HG03575 (cell line): ENCODE measurements around the gene USP11.

Source experiments
- ATAC-seq: cut with Tn5 transposase; IDR thresholded peaks from one replicate; pipeline ENCODE4 v1.9.1; 2021; ENCODE audit not compliant: unreplicated experiment, insufficient number of reproducible peaks, low FRiP score; ENCODE audit errors: extremely low read depth

Gene USP11

DNA sequence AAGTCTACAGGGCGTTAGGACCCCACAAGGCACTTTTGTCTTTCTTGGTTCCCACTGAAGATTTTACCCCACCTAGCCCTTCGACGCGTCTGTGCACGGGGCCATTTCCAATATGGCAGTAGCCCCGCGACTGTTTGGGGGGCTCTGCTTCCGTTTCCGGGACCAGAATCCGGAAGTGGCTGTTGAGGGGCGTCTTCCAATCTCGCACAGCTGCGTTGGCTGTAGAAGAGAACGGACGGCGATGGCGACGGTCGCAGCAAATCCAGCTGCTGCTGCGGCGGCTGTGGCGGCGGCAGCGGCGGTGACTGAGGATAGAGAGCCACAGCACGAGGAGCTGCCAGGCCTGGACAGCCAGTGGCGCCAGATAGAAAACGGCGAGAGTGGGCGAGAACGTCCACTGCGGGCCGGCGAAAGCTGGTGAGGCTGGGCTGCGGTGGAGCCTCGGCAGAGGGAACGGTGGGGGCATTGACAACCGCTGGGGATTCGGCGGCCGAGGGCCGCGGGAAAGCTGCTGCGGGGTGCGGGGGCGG, at the start of gene USP11:
Gene USP11, plus strand, starts transcription at position 207 of the 530 bp plus-strand sequence. Its CDS starts 35 bp downstream, at position 242.
- no peak for ATAC-seq

DNA sequence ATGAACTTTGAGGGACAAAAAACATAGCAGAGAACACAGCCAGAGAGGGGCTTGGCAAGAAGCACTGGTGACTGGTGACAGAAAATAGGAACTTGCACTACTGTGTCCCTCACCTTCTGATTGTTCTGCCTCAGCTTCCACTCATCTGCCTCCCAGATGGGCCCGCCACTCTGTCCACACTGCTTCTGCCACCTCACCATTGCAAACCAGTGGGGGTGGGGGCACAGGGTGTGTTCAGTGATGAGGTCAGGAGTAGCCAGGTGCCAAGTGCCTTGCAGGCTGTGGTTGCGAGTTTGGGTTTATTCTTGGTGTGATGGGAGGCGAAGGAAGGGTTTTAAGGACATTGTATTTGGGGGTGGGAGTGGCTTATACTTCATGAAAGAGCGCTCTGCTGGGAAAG, 48.3 kb upstream of the USP11 start:
- ATAC-seq = no peak

DNA sequence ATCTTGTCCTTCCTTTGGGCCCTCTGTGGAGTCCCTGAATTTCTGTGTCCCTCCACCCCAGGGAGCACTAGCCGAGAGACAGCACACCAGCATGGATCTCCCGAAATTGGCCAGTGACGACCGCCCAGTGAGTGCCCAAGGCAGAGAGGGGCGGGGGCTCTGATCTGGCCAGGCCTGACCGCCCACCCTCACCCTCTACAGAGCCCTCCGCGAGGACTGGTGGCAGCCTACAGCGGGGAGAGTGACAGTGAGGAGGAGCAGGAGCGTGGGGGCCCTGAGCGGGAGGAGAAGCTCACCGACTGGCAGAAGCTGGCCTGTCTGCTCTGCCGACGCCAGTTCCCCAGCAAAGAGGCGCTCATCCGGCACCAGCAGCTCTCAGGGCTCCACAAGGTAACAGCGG, 47.6 kb upstream of the USP11 start:
- no peak for ATAC-seq

DNA sequence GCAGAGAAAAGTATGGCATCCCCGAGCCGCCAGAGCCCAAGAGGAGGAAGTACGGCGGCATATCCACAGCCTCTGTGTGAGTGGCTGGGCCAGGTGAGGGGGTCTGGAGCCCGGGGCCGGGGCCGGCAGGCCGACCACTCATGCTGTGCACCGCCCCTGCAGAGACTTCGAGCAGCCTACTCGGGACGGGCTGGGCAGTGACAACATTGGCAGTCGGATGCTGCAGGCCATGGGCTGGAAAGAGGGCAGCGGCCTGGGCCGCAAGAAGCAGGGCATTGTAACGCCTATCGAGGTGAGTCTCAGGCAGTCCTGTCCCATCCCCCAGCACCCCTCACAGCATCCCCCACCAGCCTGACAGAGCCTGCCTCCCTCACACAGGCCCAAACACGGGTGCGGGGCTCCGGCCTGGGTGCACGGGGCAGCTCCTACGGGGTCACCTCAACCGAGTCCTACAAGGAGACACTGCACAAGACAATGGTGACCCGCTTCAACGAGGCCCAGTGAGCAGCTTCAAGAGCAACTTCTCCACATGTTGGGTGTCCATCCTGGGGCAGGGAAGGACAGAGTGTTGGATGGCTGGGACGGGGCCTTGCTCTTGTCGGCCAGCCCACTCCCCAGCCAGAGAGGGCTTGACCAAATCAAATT, 46.6 kb upstream of the USP11 start:
- ATAC-seq = no peak

GRCh38 chrX:47187106-47187677, 45.6 kb upstream of the USP11 start:
- no peak for ATAC-seq

- no peak for ATAC-seq
Observed at GRCh38 chrX:47189906-47190305, 42.9 kb upstream of the USP11 start.

DNA sequence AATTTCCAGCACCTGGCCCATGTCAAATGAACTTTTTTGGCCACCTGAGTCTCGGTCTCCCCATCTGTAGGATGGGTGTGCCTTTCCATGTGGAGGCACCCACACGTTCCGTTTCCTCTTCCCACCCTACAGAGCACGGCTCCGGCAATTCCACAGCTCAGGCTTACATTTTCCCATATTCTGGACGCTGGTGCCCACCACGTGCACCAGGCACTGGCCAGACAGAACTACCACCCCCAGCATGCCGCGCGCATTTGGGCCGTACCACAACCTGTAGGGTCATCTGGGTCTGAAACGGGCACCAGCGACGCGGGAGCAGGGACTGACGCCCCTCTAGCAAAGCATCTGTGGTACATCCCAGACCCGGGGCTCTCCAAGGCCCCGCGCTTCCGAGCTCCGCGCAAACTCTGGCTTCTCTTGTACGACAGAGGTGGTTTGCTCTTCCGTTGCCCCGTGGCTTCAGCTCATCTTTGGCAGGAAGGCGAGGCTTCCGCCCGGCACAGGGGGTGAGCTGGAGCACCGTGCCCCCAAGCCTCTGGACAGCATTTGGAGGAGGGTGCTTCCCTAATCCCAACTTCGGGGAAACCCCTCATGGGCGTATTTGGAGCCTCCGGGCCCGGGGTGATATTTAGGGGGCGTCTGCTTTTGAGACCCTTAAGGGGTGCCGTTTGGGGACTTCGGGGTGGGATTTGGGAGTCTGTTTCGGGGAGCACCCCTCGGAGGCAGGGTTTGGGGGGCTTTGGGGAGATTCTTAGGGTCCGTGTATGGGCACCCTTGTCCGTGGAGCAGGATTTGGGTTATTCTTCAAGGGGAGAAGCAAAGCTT, 42.2 kb upstream of the USP11 start:
- ATAC-seq = no peak

DNA sequence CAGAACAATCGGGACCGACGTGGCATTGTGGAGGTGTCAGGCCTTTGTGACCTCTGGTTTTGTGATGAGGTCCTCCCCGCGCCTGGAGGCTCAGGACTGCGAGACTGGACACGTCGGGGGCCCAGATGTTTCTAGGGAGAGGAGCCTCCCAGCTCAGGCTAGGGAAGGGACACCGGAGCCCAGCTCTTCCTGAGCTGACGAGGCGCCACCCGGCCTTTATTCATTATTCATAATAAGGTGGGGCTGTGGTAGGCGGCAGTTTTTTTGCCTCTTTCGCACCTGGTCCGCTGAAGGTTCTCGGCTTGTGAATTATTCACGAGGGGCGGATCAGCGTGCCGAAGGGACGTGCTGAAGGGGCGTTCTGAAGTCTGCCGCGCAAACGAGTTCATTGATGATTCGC, 41.5 kb upstream of the USP11 start:
- no peak for ATAC-seq

- no peak for ATAC-seq
Observed at GRCh38 chrX:47191806-47192401, 40.9 kb upstream of the USP11 start.

DNA sequence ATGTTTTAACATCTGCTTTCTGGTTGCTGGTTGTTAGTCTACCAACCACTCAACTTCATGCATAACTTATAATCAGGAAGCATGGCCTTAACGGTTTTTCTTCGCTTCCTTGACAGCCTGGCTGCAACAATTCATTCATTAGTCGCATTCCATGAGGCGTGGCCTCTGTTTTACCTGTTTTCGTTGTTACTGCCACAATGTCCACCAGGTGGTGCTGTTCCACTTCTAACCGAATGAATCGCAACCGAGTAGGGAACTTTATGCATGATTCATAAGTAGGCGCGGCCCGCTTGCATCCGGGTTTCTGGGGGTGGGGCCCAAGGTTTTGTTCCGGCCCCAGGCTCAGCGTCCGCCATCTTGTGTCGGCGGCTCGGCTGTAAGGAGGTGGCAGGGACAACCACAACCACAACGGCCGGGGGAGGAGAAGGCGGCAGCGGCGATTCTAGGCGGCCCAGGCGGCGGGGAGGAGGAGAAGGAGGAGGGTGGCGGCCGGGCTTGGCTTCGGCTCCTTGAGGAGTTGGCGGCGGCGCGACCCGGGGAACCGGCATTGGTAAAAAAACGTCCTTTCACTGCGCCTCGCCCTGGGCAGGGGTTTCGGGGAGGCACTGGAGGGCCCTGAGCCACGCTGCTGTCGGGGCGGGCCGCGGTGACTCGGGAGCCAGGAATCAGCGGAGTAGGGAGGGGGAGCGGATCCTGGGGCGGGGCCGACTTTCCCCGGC, 39.2 kb upstream of the USP11 start, which contains the start of gene UBA1:
Gene UBA1, plus strand, starts transcription at position 355 of the 719 bp plus-strand sequence. CDS start 4,974 bp downstream, outside the sequence.
- ATAC-seq = peak; percentile 82

- ATAC-seq = no peak
Observed at GRCh38 chrX:47194194-47194787, 38.5 kb upstream of the USP11 start.

- ATAC-seq = no peak
Observed at GRCh38 chrX:47196098-47196497, 36.7 kb upstream of the USP11 start.

DNA sequence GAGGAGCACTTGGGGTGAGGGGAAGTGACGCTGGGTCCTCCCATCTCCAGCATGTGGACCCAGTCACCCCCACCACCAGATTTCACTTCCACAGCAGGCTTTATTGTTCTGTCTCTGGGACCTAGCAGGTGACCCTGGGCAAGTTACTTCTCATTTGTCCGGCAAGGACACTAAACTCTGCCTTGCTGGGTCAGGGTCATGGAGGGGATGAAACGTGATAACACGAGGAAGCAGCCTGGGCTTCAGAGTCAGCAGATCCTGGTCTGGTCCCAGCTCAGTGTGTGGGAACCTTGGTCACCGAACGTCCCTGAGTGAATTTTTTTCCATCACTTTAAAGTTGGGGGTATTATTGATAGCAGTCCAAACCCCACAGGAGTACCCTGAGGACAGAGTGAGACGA, 35.3 kb upstream of the USP11 start:
- no peak for ATAC-seq

DNA sequence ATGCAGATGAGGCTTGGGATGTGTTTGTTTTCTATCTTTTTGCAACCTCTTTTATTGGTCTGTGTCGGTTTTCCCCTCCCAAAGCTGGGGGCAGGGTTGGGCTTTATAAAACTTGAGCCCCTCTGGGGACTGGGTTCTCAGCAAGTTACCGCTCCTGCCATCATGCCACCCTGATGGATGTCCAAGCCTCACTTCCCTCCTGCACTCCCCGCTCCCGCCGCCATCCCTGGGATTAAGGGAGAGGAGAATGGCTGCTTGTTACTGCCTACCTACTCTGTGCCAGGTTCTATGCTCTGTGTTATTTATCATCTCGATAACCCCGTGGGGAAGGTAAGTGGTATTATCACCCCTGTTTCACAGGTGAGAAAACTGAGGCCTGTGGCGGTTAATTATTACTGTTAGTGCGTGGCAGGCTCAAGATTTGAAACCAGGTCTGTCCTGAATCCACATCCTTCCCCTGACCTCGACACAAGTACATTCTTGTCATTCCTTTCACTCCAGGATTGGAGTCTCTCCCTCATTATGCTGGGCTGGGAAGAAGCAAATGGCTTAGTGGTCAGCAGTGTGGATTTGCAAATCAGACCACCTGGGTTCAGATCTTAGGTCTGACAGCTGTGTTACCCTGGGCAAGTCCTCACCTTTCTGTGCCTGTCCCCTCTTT, 34.7 kb upstream of the USP11 start:
- no peak for ATAC-seq

DNA sequence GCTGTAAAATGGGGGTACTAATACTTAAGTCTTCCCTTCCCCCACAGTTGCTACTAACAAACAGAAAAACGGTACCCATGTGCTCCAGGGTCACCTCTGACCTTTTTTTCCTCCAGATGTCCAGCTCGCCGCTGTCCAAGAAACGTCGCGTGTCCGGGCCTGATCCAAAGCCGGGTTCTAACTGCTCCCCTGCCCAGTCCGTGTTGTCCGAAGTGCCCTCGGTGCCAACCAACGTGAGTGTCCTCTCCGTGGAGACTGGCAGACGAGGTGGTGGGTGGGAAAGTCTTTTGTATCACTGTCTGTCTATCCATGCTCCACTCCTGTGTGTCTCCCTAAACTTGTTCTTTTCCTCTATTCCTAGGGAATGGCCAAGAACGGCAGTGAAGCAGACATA, 34.1 kb upstream of the USP11 start:
- no peak for ATAC-seq

DNA sequence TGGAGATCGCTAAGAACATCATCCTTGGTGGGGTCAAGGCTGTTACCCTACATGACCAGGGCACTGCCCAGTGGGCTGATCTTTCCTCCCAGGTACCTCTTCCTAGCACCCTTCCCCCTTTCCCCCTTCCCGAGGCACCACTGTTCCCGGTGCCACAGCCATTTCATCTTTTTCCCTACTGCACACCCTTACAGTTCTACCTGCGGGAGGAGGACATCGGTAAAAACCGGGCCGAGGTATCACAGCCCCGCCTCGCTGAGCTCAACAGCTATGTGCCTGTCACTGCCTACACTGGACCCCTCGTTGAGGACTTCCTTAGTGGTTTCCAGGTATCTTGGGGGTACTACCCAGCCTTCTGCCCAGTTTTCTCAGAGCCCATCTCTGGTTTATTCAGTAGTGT, 33.5 kb upstream of the USP11 start:
- ATAC-seq = no peak

DNA sequence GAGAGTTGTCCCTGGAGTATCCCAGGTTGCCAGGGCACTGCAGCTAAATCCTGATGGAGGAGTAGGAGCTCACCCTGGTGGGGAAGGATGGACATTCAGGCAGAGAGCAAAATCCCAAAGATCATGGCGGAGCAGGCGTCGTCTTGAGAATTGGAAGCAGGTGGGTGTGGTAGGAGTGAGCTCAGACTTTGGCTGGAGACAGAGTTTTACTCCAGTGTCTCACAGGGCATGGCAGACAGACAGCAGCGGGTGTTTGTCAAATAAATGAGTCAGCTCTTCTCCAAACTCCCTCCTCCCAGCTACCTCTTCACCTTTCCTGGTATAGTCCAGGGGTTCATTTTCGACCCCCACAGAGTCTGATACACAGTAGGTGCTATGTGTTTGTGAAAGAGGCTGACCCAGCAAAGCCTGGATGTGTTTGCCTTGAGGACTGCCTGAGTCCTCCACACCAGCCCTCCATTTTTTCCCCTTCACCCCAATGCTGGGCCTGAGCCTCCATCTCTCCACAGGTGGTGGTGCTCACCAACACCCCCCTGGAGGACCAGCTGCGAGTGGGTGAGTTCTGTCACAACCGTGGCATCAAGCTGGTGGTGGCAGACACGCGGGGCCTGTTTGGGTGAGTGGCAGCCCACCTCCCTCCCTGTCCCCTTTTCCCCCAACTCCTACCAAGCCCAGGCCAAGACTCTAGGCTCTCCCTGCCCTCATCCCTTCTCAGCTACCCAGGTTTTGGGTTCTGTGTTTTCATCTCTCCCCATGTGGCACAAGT, 32.2 kb upstream of the USP11 start:
- ATAC-seq = no peak
